GM12878 (cell line): Measurements from ENCODE around the gene TBX15. TPM values are rescaled to one million over a fixed set of nuclear protein-coding genes. Genes with fewer than 3 reads are reported as not detected.

Experiments
- ATAC-seq: fragments of 200-7000 bp; cut with Tn5 transposase; 3 replicates; pipeline ENCODE4 v1.9.1; 2020; ENCODE audit warnings: mild to moderate bottlenecking, moderate library complexity
- BruUV-seq: library from RNA; stranded (reverse); fragments of 400-500 nt; replicated peaks from 2 replicates; lab custom pipeline; 2021; lab: Mats Ljungman, UMichigan
- CTCF ChIA-PET: fragments of 300-600 bp; sonication (Branson Sonifier 250); formaldehyde crosslinking; extraction: SDS; loops from one replicate; lab custom pipeline; 2021; ENCODE audit warnings: inconsistent platforms; lab: Yijun Ruan, JAX
- POLR2A ChIA-PET: fragments of 350-600 bp; formaldehyde crosslinking; extraction: SDS; loops from one replicate; lab custom pipeline; 2021; ENCODE audit warnings: inconsistent platforms; lab: Charles Lee
- RAD21 ChIA-PET: fragments of 300-600 bp; sonication (Branson Sonifier 250); formaldehyde crosslinking; loops from one replicate; lab custom pipeline; 2023; ENCODE audit warnings: antibody characterized with exemption; ENCODE audit not compliant: unreplicated experiment; lab: Charles Lee
- SMC1A ChIA-PET: fragments of 300-600 bp; sonication (Branson Sonifier 250); formaldehyde crosslinking; loops from one replicate; lab custom pipeline; 2023; ENCODE audit not compliant: unreplicated experiment, uncharacterized antibody; lab: Charles Lee
- DNase-seq: peaks from one replicate; pipeline ENCODE4 v3.0.0-alpha.2; 2011; ENCODE audit warnings: low read depth, low spot score
- FAIRE-seq: peaks from 3 replicates; lab custom pipeline; 2011; peaks lifted over from hg19 to GRCh38; lab: Jason Lieb, UNC
- H2AFZ ChIP-seq: 2 replicates; pipeline ENCODE4 v1.6.0; 2011; ENCODE audit warnings: low read depth, low read length, control low read depth; ENCODE audit not compliant: control insufficient read depth
- H3K27ac ChIP-seq: 2 replicates; pipeline ENCODE4 v1.5.1; 2011; ENCODE audit warnings: control low read depth; ENCODE audit not compliant: control insufficient read depth, insufficient read depth
- H3K27me3 ChIP-seq, 2 experiments: replicated peaks in 1 of 2; 2 replicates each; pipeline versions ENCODE4 v1.6.0 to v1.6.1; 2011; ENCODE audit warnings: low read length in 1 of 2; ENCODE audit not compliant: control insufficient read depth in 2 of 2, insufficient read depth in 2 of 2
- H3K36me3 ChIP-seq, 2 experiments: 2 replicates each; pipeline ENCODE4 v1.5.1; 2011; ENCODE audit warnings: low read length in 1 of 2; ENCODE audit not compliant: control insufficient read depth in 2 of 2, insufficient read depth in 2 of 2
- H3K4me1 ChIP-seq: 2 replicates; pipeline ENCODE4 v1.6.1; 2011; ENCODE audit warnings: mild to moderate bottlenecking, low read length, moderate library complexity, mixed read lengths; ENCODE audit not compliant: control insufficient read depth, insufficient read depth
- H3K4me2 ChIP-seq: 2 replicates; pipeline ENCODE4 v1.6.0; 2011; ENCODE audit warnings: control low read depth; ENCODE audit not compliant: control insufficient read depth, insufficient read depth
- H3K4me3 ChIP-seq: fragments of 200-600 bp; sonication (generic); 2 replicates; pipeline ENCODE4 v1.5.1; 2016
- H3K79me2 ChIP-seq: 2 replicates; pipeline ENCODE4 v1.6.0; 2011; ENCODE audit warnings: low read length; ENCODE audit not compliant: control insufficient read depth, insufficient read depth
- H3K9ac ChIP-seq: 2 replicates; pipeline ENCODE4 v1.8.0; 2011; ENCODE audit warnings: low read length, control low read depth, mixed read lengths; ENCODE audit not compliant: control insufficient read depth, insufficient read depth
- H3K9me3 ChIP-seq: replicated peaks from 3 replicates; pipeline ENCODE4 v1.5.1; 2011; ENCODE audit warnings: mild to moderate bottlenecking, low read length; ENCODE audit not compliant: control insufficient read depth, insufficient read depth
- H4K20me1 ChIP-seq: 2 replicates; pipeline ENCODE4 v1.6.0; 2011; ENCODE audit not compliant: control insufficient read depth, insufficient read depth
- ATF2 ChIP-seq: IDR thresholded peaks from 2 replicates; pipeline ENCODE4 v1.6.1; 2012; ENCODE audit warnings: low read length, inconsistent platforms
- ATF3 ChIP-seq: IDR thresholded peaks from 2 replicates; pipeline ENCODE4 v1.6.1; 2011; ENCODE audit warnings: low read depth, mild to moderate bottlenecking, low read length, moderate library complexity, borderline replicate concordance; ENCODE audit errors: extremely low read depth
- EGR1 ChIP-seq, 2 experiments: IDR thresholded peaks; 1 replicate in 1 of 2; 2 replicates in 1 of 2; pipeline ENCODE4 v1.6.1; 2011 to 2012; ENCODE audit warnings: low read depth in 2 of 2, low read length in 2 of 2, borderline replicate concordance in 1 of 2, mild to moderate bottlenecking in 1 of 2, moderate library complexity in 1 of 2
- HCFC1 ChIP-seq: fragments of 150-350 bp; IDR thresholded peaks from 2 replicates; pipeline ENCODE4 v1.6.1; 2014; ENCODE audit warnings: low read length
- IRF5 ChIP-seq: fragments of 450-650 bp; IDR thresholded peaks from 2 replicates; pipeline ENCODE4 v1.6.1; 2017; ENCODE audit warnings: borderline replicate concordance
- NR2F1 ChIP-seq: fragments of 450-650 bp; conservative IDR thresholded peaks from 2 replicates; pipeline ENCODE4 v1.6.1; 2017; ENCODE audit warnings: mild to moderate bottlenecking
- SIX5 ChIP-seq: IDR thresholded peaks from 2 replicates; pipeline ENCODE4 v1.6.1; 2011; ENCODE audit warnings: mild to moderate bottlenecking, low read depth, low read length, moderate library complexity; ENCODE audit not compliant: severe bottlenecking
- SKIL ChIP-seq: fragments of 450-650 bp; IDR thresholded peaks from 2 replicates; pipeline ENCODE4 v1.6.1; 2017; ENCODE audit warnings: mild to moderate bottlenecking, low read depth, inconsistent platforms; ENCODE audit not compliant: poor library complexity, severe bottlenecking
- SMAD5 ChIP-seq: IDR thresholded peaks from 2 replicates; pipeline ENCODE4 v1.6.1; 2016; ENCODE audit warnings: antibody characterized with exemption, low read depth
- STAT3 ChIP-seq: IDR thresholded peaks from 2 replicates; pipeline ENCODE4 v1.6.1; 2011; ENCODE audit warnings: low read depth, low read length, improper control_type of control experiment
- ZNF592 ChIP-seq: fragments of 450-650 bp; IDR thresholded peaks from 2 replicates; pipeline ENCODE4 v1.6.1; 2017; ENCODE audit warnings: mild to moderate bottlenecking, moderate library complexity
- ZSCAN29 ChIP-seq: fragments of 450-650 bp; IDR thresholded peaks from 2 replicates; pipeline ENCODE4 v1.6.1; 2017; ENCODE audit warnings: mild to moderate bottlenecking, moderate library complexity
- WGBS: methylation state at CpG from one replicate; pipeline ENCODE4 v1.1.6; 2016; ENCODE audit warnings: low lambda C conversion rate; ENCODE audit not compliant: insufficient replicate concordance, insufficient coverage; ENCODE audit errors: missing lambda C conversion rate; 5-methylcytosine and 5-hydroxymethylcytosine counted together
- in situ Hi-C: fragments of 300-500 bp; cut with MboI; formaldehyde crosslinking; loops from 9 replicates; pipeline ENCODE4 v1.14.3; 2018; ENCODE audit warnings: mixed read lengths
- intact Hi-C: fragments of 100-400 bp; cut with micrococcal nuclease; formaldehyde crosslinking; loops from one replicate; pipeline ENCODE4 v1.14.2; 2022; ENCODE audit not compliant: unreplicated experiment
- polyA plus RNA-seq, 11 experiments: library from polyadenylated mRNA; depleted of rRNA in 4 of 11; unstranded in 6 of 11; stranded (reverse) in 5 of 11; fragments of >200 nt; fragmentation: Nextera tagmentation in 4 of 11; fragmentation: Illumina TruSeq in 1 of 11; extraction: Ambion mirVana in 4 of 11; extraction: Trizol in 1 of 11; gene quantifications; 1 replicate in 1 of 11; 2 replicates in 10 of 11; pipeline versions ENCODE4 v1.2.1 to v1.2.3, GENCODE V29; 2011 to 2016; ENCODE audit warnings: inconsistent platforms in 2 of 11, missing spikeins in 2 of 11, low read depth in 1 of 11
- total RNA-seq, 4 experiments: library from RNA; depleted of rRNA in 3 of 4; stranded (reverse); fragments of >200 nt in 3 of 4; fragmentation: Illumina TruSeq in 1 of 4; extraction: Trizol in 1 of 4; gene quantifications; 2 replicates each; pipeline versions ENCODE4 v1.2.1 to v1.2.3, GENCODE V29; 2013 to 2021

TBX15 gene
- total and polyA plus RNA-seq, 10 of the 15 experiments (the other 5 are each of a cell fraction or from before 2014, with no cell fraction given): 0.64 to 9.4 (median 0.99) TPM

- Histone ChIP-seq H3K9me3 (peaks cover 4% of the 10 kb centered on the region; the same call in 1 of the 3 replicates), H3K4me3 (no peak overlapping the region), H3K9ac (no peak overlapping the region), H2AFZ (no peak overlapping the region), H3K79me2 (no peaks in the 10 kb centered on the region), H3K27ac (no peak overlapping the region), H4K20me1 (no peaks in the 10 kb centered on the region), H3K36me3 (no peaks in the 10 kb centered on the region), H3K4me1 (no peaks in the 10 kb centered on the region; the same call in 1 of the 2 replicates), H3K27me3 (peaks cover 14 to 20% of the 10 kb centered on the region in 2 experiments), H3K4me2 (no peak overlapping the region)
- in situ Hi-C loops: no loop called here
- SMC1A ChIA-PET: interaction anchor here (0.7 kb wide), 1 partner anchor 402 kb away, joined by 3 read pairs; no protein-coding TSS in a partner anchor
- POLR2A ChIA-PET: no interaction called here
- FAIRE-seq (no peak), DNase-seq (no peak), ATAC-seq (no peak)
- no TSS peak for BruUV-seq
- RAD21 ChIA-PET: no interaction called here
- 24% methylated on average over 5 of the region's 5 CpGs for WGBS
- intact Hi-C loops: loop anchor here (10.0 kb wide), 1 partner anchor 539 kb away; no protein-coding TSS in a partner anchor
- CTCF ChIA-PET: interaction anchor here (1.5 to 1.8 kb wide), 2 partner anchors 10 to 73 kb away, joined by 3 to 5 read pairs; no protein-coding TSS in a partner anchor
- no peak for TF ChIP-seq EGR1 (IDR thresholded peaks at IDR 0.05; ENCODE audit: borderline replicate concordance in 1 of 2, low read depth in 2 of 2, low read length in 2 of 2)
- no peak for TF ChIP-seq IRF5
- TF ChIP-seq SMAD5: no peak
- TF ChIP-seq ATF2: no peak
- no peak for TF ChIP-seq STAT3
- no peak for TF ChIP-seq HCFC1
- no peak for TF ChIP-seq ZSCAN29
- TF ChIP-seq ZNF592: no peak
- TF ChIP-seq SKIL: no peak
- TF ChIP-seq NR2F1: no peak
- no peak for TF ChIP-seq SIX5
- no peak for TF ChIP-seq ATF3
These were observed 16.0 kb upstream of the TBX15 start for GRCh38 chr1:119004129-119004527.
